Fibroblast of villous mesenchyme (primary cell): ENCODE data around the gene CHAT. TPM values are rescaled to one million over a fixed set of nuclear protein-coding genes. Genes with fewer than 3 reads are reported as not detected.

Source experiments
- DNase-seq: peaks from one replicate; pipeline ENCODE4 v3.0.0-alpha.2; 2010; ENCODE audit warnings: low read depth
- H3K4me3 ChIP-seq: 2 replicates; pipeline ENCODE4 v1.5.1; 2011; ENCODE audit warnings: low read depth, mild to moderate bottlenecking, low read length
- total RNA-seq: library from RNA; depleted of rRNA; stranded (reverse); fragments of >200 nt; gene quantifications from 2 replicates; pipeline ENCODE4 v1.2.3, GENCODE V29; 2012
- TF ChIP-seq, protein P1 (sequence below): IDR thresholded peaks from 2 replicates; pipeline ENCODE4 v1.5.1; 2012; ENCODE audit warnings: low read depth, mild to moderate bottlenecking, low read length; ENCODE audit not compliant: insufficient read depth

CHAT gene
- total RNA-seq, 1 donor = not detected

DNA sequence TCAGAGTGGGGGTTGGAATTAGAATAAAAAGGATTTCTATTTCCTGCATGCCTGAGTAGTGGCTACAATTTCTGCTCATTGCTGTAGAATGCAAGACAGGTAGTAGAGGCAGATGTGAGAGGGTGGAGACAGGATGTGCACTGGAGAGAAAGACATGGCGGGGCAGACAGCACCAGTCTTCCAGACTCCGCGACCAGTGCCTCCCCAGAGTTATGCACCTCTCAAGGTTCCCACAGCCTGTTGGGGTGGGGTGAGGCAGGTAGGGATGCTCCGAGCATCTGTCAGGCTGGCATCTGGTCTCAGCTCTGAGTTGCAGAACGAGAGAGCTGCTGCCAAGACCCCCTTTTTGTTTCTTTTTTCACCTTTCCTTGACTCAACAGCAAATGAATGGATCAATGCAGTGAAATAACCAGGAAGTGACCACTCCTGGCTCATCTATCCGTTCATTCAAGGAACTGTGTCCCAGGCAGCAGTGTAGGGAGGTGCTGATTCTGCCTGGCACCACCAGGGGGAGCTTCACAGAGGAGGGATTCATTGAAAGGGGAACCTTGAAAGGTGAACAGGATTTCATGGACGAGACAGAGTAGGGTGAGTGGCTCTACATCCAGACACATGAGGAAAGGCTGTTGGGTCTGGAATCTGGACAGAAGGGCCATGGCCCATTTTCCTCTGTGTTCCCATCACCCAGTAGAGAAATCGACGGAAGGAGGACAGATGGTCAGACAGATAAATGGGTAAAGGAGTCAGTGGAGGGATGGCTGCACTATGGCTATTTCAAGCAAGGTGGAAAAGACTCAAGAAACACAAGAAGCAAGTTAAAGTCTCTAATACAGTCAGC lies 20.9 kb upstream of the CHAT start:
- peak; percentile 59 for DNase-seq
- TF ChIP-seq, protein P1, sequence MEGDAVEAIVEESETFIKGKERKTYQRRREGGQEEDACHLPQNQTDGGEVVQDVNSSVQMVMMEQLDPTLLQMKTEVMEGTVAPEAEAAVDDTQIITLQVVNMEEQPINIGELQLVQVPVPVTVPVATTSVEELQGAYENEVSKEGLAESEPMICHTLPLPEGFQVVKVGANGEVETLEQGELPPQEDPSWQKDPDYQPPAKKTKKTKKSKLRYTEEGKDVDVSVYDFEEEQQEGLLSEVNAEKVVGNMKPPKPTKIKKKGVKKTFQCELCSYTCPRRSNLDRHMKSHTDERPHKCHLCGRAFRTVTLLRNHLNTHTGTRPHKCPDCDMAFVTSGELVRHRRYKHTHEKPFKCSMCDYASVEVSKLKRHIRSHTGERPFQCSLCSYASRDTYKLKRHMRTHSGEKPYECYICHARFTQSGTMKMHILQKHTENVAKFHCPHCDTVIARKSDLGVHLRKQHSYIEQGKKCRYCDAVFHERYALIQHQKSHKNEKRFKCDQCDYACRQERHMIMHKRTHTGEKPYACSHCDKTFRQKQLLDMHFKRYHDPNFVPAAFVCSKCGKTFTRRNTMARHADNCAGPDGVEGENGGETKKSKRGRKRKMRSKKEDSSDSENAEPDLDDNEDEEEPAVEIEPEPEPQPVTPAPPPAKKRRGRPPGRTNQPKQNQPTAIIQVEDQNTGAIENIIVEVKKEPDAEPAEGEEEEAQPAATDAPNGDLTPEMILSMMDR = peak; percentile 99
- H3K4me3 ChIP-seq = no peak overlapping the region

DNA sequence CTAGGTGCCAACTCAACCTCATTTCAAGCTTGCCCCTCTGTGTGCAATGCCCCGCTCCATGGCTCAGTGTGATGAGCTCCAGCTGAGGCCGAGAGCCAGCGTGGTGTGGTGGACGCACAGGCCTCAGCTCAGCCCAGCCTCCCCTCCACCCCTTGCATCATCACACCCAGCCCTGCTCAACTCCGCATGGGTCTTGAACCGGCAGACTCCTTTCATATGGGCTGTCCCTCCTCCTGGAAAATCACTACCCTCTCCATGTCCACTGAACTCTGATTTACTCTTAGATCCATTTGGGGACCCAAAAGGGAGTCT lies 20.3 kb upstream of the CHAT start:
- no peak for DNase-seq
- TF ChIP-seq, protein P1 = no peak
- H3K4me3 ChIP-seq = no peak overlapping the region

DNA sequence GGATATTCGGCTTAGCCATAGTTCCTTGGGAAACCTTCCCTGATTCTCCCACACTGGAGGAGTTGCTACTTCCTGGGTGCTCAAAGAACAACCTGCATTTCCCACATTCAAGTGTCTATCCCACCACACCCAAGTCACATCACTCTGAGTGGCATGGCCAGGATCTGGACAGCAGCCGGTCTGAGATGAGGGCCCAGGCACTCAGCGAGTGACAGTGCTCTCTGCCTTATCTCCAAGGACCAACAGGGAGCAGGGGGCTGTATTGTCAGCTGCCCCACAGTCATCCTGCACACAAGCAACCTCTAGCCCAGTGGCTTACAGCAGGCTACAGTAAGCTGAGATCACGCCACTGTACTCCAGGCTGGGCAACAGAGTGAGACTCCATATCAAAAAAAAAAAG lies 19.8 kb upstream of the CHAT start:
- H3K4me3 ChIP-seq = no peak overlapping the region
- DNase-seq = no peak
- TF ChIP-seq, protein P1 = no peak

DNA sequence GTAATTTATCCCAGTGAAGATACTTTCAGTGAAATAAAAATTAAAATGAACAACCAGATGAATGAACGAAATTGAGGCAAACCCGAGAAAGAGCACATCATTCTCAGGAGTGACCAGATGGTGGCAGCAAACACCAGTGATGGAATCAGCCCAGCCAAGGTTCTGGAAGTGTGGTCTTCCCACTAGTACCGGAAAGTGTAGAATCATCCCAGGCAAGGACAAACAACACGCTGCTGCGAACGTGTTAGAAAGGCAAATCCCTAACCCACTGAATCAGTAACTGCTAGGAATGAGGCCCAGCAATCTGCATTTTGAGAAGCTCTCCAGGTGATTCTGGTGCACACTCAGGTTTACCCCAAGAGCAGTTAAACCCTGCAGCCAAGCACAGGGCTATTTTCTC lies 19.2 kb upstream of the CHAT start:
- TF ChIP-seq, protein P1 = peak; percentile 86
- DNase-seq = peak; percentile 66
- no peak overlapping the region for H3K4me3 ChIP-seq

DNA sequence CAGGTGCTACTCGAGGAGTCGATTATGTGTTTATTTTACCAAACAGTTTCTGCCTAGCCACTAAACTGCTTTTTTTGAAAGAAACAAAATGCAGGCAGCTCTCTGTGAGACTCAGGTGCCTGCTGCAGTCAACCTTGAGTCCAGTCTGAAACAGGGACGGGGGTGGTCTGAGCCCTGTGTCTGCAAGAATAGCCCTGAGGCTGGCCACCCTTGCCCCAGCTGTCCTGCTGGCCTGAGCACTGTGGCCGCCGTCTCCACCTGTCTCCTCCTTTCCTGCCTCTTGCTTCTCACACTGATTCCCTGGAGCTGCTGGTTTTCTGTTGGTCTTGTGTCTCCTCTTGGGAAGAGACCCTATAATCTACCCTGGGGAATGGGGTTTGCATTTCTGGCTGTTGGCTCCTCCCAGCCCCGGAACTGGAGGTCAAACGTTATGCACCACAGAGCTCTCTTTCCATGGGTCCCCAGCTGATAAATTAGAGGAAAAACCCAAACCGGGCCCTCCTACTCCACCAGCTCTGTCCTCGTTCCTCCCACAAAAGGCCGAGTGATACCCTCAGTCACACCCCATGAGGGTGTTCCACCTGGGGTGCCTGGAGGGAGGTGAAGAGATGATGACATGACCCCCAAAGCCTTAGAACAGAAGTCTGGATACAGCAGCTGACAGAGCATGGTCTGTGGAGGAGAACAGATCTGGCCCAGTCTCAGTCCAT lies 18.7 kb upstream of the CHAT start:
- DNase-seq = no peak
- TF ChIP-seq, protein P1 = no peak

DNA sequence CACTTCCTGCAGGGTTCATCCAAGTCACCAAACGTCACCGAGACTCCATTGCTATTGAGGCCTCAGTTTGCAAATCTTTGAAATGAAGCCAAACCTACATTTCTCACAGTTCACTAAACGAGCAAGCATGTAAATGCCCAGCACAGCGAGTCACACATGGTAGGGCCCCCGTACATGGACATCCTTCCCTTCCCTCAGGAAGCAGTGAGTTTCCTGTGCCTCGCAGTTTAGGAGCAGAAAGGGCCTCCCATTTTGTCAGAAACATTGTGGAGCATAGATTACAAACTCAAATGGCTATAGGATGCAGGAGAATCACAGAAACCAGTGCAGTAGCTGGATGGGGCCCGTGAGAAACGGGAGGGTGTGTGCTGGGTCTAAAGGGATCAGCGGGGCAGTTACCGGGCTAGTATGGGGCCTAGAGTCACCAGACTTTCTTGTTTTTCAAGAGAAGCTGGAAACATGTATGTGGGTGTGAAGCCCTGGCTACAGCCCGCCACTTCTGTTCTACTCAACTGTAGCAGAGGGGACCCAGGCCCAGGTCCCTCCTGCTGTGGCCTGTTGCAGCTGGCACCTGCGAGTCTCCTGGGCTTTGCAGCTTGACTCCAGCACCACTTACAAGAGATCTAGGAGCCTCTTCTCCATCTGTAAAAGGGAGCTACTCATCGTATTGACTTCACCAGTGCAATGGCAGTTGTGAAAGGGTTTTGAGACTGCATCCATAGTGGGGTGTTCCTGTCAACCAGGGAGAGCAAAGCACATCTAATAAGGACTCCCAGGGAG lies 17.9 kb upstream of the CHAT start:
- TF ChIP-seq, protein P1 = no peak
- H3K4me3 ChIP-seq = no peak overlapping the region
- DNase-seq = no peak

More for the DNA sequence above, 18.7 kb upstream of the CHAT start:
- H3K4me3 ChIP-seq = no peak overlapping the region
